Right atrium auricular region (tissue), 2 donors: ENCODE results near the gene PSKH1. TPM values are rescaled to one million over a fixed set of nuclear protein-coding genes. Genes with fewer than 3 reads are reported as not detected.
A peak's percentile ranks its signal among the peaks of the same experiment; 100 is the strongest.

Source experiments
- DNase-seq: peaks from one replicate; pipeline ENCODE4 v3.0.0-alpha.2; 2019; ENCODE audit warnings: low spot score
- H3K27ac ChIP-seq, 2 donors: fragments of 200-600 bp; sonication (generic); 1 replicate in 1 of 2; 2 replicates in 1 of 2; pipeline ENCODE4 v1.5.1; 2016 to 2019
- H3K27me3 ChIP-seq, 2 donors: fragments of 200-600 bp; sonication (generic); one replicate each; pipeline versions ENCODE4 v1.5.1 to v1.6.0; 2017 to 2019
- H3K36me3 ChIP-seq: fragments of 200-600 bp; sonication (generic); one replicate; pipeline ENCODE4 v1.5.1; 2016
- H3K4me1 ChIP-seq, 2 donors: fragments of 200-600 bp; sonication (generic); one replicate each; pipeline versions ENCODE4 v1.5.1 to v1.6.0; 2017 to 2019
- H3K4me3 ChIP-seq, 2 donors: fragments of 200-600 bp; sonication (generic); 1 replicate in 1 of 2; 2 replicates in 1 of 2; pipeline ENCODE4 v1.5.1; 2017 to 2019; ENCODE audit warnings: mild to moderate bottlenecking in 1 of 2, moderate library complexity in 1 of 2
- H3K9me3 ChIP-seq, 2 donors: fragments of 200-600 bp; sonication (generic); one replicate each; pipeline ENCODE4 v1.5.1; 2019
- total RNA-seq, 2 donors: library from RNA; depleted of rRNA; stranded (reverse); fragments of >200 nt; gene quantifications; one replicate each; pipeline ENCODE4 v1.1.0, GENCODE V29; 2016
- TF ChIP-seq, protein P1 (sequence below), 2 donors: fragments of 200-600 bp; sonication (generic); IDR thresholded peaks; one replicate each; pipeline ENCODE4 v1.5.1; 2019; ENCODE audit warnings: antibody characterized with exemption in 2 of 2

Gene PSKH1
- total RNA-seq, 2 donors from 2014 or later: 18.4 to 23.2 TPM

DNA sequence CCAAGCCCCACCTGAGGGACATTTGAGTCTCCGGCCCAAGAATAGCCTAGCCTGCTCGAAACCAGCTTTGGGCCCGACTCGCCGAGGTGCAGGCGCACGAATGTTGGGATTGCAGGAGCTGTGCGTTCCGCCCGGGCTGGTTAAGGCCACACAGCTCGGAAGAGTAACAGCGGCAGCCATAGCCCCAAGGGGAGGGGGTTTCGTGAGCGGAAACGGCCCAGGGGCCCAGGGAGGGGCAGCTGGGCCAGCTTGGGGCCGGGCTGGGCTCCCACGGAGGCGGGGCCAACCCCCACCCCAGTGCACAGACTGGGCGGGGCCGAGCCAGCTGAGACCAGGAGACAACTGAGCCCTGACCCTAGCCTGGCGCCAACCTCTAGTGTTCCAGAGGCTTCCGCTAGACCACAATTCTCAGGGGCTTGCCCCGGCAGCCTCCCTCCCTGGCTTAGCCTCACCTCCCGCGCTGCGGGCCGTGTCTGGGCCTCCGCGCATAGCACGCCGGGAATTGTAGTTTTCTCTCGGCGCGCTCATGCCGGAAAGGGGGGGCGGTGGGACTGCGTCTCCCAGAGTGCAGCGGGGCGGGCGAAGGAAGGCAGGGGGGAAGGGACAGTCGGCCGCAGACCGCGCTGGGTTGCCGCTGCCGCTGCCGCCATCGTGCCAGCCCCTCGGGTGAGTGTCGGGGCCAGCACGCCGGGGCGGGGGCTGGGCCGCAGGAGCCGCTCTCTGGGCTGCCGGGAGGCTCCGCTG lies 46.6 kb upstream of the PSKH1 start, which contains the start of gene NUTF2:
Gene NUTF2 (plus strand): TSS at position 614 of the 744 bp plus-strand sequence. CDS start 18,198 bp downstream, outside the sequence.
- TF ChIP-seq, protein P1, sequence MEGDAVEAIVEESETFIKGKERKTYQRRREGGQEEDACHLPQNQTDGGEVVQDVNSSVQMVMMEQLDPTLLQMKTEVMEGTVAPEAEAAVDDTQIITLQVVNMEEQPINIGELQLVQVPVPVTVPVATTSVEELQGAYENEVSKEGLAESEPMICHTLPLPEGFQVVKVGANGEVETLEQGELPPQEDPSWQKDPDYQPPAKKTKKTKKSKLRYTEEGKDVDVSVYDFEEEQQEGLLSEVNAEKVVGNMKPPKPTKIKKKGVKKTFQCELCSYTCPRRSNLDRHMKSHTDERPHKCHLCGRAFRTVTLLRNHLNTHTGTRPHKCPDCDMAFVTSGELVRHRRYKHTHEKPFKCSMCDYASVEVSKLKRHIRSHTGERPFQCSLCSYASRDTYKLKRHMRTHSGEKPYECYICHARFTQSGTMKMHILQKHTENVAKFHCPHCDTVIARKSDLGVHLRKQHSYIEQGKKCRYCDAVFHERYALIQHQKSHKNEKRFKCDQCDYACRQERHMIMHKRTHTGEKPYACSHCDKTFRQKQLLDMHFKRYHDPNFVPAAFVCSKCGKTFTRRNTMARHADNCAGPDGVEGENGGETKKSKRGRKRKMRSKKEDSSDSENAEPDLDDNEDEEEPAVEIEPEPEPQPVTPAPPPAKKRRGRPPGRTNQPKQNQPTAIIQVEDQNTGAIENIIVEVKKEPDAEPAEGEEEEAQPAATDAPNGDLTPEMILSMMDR (IDR thresholded peaks at IDR 0.05): no peak
- Histone ChIP-seq H3K4me3 (peak within 1 kb of the TSS; percentile 71 to 97), H3K27ac (peak within 1 kb of the TSS; percentile 95), H3K9me3 (no peaks in the 10 kb centered on the region), H3K36me3 (no peaks in the 10 kb centered on the region), H3K4me1 (peaks cover 0 to 63% of the 10 kb centered on the region in 2 donors), H3K27me3 (no peaks in the 10 kb centered on the region)
- peak; percentile 94 for DNase-seq

DNA sequence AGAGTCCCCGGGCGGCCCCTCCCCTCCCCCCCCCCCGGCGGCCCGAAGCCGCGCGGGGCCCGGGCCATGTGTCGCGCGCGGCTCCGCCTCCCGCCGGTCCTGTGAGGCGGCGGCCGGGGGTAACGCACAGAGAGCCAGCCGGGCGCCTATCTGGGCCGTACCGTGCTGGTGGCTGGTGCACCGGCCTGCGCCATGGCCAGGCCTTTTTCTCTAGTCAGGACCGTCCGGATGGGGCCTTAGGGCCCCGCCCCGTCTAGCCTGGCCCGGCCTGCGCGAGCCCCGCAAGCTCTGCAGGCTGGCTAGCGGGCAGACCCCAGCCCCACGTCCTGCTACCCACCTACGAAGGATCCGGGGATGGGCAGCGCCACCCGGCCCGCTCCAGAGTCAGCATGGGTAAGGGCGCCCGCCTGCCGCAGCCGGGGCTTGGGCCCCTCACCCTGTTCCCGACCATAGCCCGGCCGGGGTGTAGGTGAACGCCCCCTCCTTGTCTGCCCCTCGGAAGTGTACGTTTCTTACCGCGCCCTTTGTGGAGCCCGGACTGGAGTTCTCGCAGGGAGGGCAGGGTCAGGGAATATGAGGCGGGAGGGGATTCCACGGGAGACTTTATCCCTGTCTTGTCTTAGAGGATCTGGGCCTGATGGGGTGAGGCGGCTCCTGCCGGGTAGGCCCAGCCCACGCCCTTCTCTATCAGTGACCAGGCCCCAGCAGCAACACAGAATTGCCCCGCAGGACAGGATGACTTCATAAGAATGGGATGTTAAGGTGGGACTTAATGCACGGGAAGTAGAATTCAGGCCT lies 45.8 kb upstream of the PSKH1 start, which contains the start of gene CENPT:
Gene CENPT (minus strand): TSS at position 630 of the 798 bp plus-strand sequence. CDS start 13,834 bp downstream, outside the sequence.
- H3K4me3 ChIP-seq: peak within 1 kb of the TSS; percentile 71 to 97
- DNase-seq: no peak
- peaks cover 0 to 61% of the 10 kb centered on the region in 2 donors for H3K4me1 ChIP-seq

DNA sequence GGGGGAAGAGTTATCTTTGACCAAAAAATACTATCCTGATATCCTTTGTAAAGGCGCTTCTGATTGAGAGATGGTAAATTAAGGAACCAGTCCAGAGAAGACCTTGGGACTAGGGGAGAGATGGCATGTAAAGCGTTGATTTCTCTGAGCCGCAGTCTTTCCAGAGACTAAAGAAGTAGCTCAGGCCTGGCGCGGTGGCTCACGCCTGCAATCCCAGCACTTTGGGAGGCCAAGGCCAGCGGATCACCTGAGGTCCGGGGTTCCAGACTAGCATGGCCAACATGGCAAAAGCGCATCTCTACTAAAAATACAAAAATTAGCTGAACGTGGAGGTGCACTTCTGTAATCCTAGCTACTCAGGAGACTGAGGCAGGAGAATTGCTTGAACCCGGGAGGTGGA lies 44.9 kb upstream of the PSKH1 start:
- H3K27ac ChIP-seq: peak overlapping the region; percentile 95
- H3K4me1 ChIP-seq: peaks cover 0 to 55% of the 10 kb centered on the region in 2 donors
- no peaks in the 10 kb centered on the region for H3K27me3 ChIP-seq
- TF ChIP-seq, protein P1 (IDR thresholded peaks at IDR 0.05): no peak
- DNase-seq: no peak
- peak overlapping the region; percentile 71 to 97 for H3K4me3 ChIP-seq
- H3K9me3 ChIP-seq: no peaks in the 10 kb centered on the region
- H3K36me3 ChIP-seq: no peaks in the 10 kb centered on the region

More for the DNA sequence above, 45.8 kb upstream of the PSKH1 start, which contains the start of gene CENPT:
- H3K36me3 ChIP-seq: no peaks in the 10 kb centered on the region
- TF ChIP-seq, protein P1 (IDR thresholded peaks at IDR 0.05): no peak
- H3K27ac ChIP-seq: peak within 1 kb of the TSS; percentile 95
- H3K9me3 ChIP-seq: no peaks in the 10 kb centered on the region
- H3K27me3 ChIP-seq: no peaks in the 10 kb centered on the region

DNA sequence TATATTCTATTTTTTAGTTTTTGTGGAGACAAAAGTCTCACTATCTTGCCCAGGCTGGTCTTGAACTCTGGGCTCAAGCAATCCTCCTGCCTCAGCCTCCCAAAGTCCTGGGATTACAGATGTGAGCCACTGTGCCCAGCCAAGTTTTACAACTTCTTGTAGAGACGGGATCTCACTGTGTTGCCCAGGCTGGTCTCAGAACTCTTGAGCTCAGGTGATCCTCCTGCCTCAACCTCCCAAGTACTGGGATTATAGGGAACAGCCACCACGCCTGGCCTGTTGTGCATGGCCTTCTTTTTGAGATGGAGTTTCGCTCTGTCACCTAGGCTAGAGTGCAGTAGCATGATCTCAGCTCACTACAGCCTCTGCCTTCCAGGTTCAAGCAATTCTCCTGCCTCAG lies 39.4 kb upstream of the PSKH1 start:
- Histone ChIP-seq H3K27ac (no peak overlapping the region), H3K36me3 (no peaks in the 10 kb centered on the region), H3K4me1 (peaks cover 0 to 51% of the 10 kb centered on the region in 2 donors), H3K9me3 (no peaks in the 10 kb centered on the region), H3K4me3 (no peak overlapping the region), H3K27me3 (no peaks in the 10 kb centered on the region)
- TF ChIP-seq, protein P1 (IDR thresholded peaks at IDR 0.05): no peak
- DNase-seq: no peak

DNA sequence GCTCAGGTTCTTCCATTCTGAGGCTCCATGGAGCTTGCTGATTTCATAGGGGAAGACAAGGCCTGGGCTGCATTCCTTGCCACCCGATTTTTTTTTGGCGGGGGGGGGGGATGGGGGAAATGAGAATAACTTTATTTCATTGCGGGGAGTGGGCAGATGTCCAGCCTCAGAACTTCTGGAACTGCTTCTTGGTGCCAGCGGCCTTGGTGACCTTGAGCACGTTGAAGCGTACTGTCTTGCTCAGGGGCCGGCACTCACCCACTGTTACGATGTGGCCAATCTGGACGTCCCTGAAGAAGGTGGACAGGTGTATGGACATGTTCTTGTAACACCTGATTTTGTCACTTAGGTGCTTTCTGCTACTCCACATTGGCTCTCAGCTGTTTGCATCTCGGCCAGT lies 37.3 kb upstream of the PSKH1 start:
- DNase-seq: no peak
- TF ChIP-seq, protein P1 (IDR thresholded peaks at IDR 0.05): no peak
- H3K36me3 ChIP-seq: no peaks in the 10 kb centered on the region
- peaks cover 0 to 57% of the 10 kb centered on the region in 2 donors for H3K4me1 ChIP-seq
- no peak overlapping the region for H3K4me3 ChIP-seq
- H3K27me3 ChIP-seq: no peaks in the 10 kb centered on the region
- H3K9me3 ChIP-seq: no peaks in the 10 kb centered on the region
- peak overlapping the region; percentile 86 to 95 for H3K27ac ChIP-seq
